ENCODE data around the gene SH3GL1.
A peak's percentile ranks its signal among the peaks of the same experiment; 100 is the strongest.

Gene SH3GL1

DNA sequence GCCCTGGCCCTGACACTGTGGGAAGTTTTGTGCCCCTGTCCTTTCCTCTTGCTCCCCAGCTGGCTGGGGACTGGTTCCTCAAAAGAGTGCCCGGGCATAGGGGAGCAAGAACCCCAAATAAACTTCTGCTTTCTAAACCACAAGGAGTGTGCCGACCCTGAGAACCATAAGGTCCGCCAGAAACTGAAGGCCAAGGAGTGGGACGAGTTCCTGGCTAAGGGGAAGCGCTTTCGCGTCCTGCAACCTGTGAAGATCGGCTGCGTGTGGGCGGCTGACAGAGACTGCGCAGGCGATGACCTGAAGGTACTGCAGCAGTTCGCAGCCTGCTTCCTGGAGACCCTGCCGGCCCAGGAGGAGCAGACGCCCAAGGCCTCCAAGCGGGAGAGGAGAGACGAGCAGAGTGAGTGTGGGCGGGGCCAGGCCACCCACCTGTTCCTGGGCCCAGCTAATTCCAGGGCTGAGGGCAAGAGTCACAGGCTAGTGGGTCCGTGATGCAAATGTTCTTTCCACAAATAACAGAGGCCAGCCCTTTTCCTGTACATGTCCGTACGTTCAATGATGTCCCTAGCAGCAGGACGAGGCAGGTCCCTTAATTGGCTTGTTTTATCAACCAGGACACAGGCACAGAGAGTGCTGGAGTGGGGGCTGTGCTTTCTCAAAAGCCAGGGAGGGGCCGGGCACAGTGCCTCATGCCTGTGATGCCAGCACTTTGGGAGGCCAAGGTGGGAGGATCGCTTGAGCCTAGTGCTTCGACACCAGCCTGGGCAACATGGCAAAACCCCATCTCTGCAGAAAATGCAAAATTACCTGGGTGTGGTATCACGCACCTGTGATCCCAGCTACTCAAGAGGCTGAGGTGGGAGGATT lies 31.7 kb upstream of the SH3GL1 start:
- no peak for DNase-seq

DNA sequence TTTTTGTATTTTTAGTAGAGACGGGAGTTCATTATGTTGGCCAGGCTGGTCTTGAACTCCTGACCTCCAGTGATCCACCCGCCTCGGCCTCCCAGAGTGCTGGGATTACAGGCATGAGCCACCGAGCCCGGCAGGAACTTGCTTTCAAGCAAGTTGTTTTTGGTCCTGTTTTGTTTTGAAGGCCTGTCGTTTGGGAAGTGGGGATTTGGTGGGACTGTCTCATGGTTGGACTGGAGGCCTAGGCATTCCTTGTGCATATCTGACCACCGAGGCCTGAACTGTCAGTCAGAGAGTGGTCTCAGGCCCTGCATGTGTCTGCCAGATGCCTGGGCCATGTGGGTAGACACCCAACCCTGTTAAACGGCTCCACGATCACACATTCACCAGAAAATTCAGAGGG lies 30.9 kb upstream of the SH3GL1 start:
- no peak for DNase-seq

DNA sequence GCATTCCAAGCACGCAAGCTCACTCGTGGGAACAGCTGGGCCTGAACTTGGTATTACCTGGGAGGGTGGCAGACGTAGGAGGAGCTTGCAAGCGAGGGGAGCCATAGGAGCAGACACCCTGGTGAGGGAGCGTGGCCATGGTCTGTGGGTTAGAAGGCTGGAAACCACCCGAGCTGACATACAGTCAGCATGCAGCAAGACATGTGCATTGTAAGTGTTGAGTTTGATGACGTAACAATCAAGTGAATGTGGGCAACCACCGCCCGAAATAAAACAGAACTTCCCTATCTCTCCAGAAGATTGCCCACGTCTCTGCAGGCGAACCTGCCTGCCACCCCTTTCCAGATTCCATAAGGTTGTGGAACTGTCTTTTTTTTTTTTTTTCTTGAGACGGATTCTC lies 30.4 kb upstream of the SH3GL1 start:
- DNase-seq = no peak

DNA sequence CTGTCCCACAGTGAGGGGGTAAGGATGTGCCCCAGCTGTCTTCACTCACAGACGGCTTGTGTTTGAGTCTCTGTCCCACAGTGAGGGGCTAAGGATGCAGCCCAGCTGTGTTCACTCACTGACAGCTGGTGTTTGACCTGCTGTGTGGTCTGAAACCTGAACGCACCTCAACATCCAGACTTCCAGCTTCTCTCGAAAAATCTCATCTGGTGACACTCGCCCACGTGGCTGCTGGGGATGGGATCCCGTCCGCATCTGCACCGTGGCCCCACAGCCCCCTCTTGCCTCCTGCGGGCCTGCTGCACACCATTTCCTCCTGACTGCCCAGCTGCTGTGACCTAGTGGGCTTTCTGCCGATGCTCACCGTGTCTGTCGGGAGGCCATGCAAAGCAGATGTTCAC lies 29.4 kb upstream of the SH3GL1 start:
- DNase-seq = no peak

DNA sequence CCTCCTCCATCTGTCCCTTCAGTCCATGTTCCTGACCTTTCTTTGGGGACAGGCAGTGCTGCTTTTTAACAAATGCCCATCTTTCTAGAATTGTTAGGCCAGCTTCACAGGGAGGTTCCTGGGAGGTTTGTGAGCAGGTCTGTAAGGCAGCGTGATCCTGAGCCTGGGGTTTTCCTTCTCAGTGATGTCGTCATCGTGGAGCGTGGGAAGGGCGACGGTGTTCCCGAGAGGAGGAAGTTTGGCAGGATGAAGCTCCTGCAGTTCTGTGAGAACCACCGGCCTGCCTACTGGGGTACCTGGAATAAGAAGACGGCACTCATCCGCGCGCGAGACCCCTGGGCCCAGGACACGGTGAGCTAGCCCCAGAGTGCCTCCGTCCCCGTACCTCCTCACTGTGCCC lies 28.9 kb upstream of the SH3GL1 start:
- no peak for DNase-seq

DNA sequence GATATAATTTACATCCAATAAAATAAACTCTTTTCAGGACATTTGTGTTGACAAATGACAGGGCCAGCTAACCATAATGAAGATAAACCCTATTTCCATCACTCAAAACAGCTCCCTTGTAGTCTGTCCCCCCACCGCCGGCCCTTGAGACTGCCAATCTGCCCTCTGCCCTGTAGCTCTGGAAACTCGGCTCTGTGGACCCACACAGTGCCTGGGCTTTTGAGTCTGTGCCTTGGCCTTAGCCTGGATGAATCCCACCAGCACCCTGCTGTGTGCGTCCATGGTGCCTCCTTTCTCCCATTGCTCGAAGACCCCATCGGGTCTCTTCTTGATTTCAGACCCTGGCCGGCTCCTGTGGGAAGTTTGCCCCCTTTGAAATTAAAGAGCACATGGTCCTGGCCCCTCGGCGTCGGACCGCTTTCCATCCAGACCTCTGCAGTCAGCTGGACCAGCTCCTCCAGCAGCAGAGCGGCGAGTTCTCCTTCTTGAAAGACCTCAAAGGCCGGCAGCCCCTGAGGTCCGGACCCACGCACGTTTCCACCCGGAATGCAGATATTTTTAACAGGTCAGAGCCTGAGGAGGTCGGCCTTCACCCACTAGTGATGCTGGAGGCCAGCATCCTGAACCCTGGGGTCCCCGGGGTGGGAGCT lies 28.1 kb upstream of the SH3GL1 start:
- DNase-seq = no peak

DNA sequence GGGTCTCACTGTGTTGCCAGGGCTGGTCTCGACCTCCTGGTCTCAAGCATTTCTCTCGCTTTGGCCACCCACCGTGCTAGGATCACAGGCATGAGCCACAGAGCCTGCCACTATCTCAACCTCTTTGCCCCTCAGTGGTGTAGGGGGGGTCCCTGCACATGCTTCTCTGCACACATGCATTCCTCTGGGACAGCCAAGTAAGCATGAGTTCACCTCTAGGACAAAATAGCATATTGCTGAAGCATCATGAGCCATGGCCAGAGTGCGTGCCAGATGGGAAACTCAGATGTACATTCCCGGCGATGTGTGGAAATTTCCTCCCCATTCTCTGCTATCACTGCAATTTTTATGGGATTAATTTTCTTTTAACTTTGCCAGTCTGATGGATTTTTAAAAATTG lies 25.2 kb upstream of the SH3GL1 start:
- DNase-seq = no peak

DNA sequence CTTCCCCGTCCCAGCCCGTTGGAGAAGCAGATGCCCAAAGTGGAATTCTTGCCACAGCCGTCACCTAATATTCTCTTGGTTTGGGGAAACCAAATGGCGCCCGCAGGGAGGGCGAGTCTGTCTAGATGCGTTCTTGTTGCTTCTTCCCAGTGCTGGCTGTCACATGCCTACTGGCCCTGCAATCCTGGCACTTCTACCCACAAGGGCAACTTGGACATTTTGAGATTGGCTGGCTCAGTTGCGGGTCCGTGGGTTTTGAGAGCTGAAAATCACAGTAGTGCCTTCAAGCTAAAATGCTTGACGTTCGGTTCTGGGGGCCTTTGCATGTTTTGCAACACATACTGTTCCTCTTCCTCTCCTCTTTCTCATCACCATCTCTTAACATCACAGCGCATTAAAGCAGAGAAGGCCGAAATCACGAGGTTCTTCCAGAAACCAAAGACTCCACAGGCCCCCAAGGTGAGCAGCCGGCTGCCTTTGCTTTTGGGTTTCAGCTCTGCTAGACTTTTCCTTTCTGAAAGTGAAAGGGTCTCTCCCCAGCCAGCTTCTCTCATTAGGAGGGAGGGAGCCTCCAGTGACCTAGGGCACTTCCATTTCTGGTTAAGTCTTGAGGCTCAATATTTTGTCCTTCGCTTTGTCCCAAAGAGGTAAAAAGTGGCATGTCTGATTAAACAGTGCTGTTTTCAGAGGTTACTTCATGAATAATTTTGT lies 23.2 kb upstream of the SH3GL1 start:
- DNase-seq = no peak

DNA sequence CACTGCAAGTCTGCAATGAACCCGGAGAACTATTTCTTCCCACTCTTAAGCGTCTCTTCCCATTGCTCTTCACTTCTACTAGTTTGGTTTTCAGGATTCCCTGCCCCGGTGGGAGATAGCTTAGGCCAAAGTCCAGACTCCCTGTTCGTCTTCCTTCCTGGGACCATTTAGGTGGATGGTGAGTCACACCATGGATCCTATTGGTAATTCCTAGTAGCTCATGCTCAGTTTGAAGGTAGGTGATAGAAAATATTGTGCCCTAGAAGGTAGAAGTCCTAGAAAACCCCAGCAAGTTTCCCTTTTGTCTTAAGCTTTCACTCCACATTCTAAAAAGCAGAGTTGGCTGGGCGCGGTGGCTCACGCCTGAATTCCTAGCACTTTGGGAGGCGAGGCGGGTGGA lies 15.9 kb upstream of the SH3GL1 start:
- no peak for DNase-seq

DNA sequence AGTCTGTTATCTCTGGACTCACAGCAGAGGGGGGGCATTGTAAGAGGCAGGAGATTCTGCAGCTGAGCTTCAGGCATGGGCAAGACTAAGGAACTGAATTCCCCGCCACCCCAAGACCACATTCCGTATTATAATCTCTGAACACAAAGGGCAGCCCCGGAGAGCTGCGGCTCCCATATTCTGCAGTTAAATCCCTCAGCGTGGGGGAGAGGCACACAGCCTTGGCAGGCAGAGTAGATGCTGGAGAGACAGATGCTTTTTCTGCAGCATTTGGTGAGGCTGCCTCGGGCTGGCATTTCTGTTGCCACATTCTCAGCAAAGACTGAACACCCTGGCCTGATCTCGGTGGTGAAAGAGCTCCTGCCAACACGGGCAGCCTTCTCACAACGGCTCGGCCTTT lies 15.0 kb upstream of the SH3GL1 start:
- DNase-seq = no peak

DNA sequence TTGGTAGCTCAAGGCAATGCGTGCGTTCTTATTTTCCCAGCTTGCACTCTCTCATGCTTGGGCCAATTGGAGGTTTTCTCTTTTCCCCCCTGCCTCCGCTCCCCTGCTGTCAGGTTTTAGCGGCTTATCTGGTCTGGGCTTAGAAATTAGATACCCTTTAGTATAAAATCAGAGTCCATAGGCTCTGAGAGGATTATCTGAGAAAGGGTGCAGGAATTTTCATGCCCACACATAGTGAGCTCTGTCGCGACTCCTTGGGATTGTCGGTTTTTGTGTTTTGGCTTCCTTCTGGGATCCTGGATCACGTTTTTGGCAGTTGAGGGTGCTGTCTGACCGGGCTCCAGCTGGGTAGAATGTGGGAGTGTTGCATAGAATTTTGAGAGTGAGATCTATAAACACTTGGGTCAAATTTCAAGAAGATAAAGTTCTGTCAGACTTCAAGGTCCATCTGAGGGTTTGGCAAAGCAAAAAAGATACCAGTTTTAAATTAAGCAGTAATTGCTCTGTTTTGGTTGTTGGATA lies 14.5 kb upstream of the SH3GL1 start:
- no peak for DNase-seq

DNA sequence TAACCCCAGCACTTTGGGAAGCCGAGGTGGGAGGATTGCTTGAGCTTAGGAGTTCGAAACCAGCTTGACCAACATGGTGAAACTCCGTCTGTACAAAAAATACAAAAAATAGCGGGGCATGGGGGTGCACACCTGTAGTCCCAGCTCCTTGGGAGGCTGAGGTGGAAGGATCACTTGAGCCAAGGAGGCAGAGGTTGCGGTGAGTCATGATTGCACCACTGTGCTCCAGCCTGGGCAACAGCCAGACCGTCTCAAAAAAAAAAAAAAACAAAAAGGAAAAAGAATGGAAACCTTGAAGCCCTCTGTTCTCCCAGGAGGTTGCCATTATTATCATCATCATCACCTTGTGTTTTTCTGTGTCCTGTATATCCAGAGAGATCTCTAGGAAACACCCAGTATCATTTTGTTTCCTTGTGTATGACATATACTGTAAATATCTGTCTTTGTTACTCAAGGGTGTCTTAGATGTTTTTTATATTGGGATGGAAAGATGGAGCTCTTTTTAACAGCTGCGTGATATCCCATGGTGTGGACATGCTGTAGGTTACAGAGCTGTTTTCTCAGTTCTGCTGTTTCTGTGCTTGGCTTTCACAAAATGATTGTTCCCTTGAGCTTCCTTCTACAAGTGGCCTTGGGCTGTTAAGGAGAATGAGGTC lies 13.9 kb upstream of the SH3GL1 start:
- no peak for DNase-seq

DNA sequence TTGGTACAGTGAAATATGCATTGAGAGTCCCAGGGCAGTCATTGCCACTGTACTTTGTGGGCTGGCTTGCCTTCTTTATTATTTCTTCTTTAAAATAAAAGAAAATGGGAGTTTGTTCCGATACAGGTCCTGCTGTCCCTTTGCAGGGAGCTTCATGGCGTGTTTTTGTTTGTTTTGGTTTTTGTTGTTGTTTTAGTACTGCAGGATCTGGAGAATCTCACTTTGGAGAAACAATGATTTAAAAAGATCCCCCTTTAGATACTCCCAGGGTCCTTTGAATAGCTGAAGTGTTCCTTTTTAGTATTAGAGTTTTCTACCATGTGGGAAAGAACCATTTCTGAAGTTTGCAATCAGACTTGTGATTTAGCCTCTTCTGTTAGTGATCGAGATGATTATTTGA lies 13.2 kb upstream of the SH3GL1 start:
- DNase-seq = no peak

DNA sequence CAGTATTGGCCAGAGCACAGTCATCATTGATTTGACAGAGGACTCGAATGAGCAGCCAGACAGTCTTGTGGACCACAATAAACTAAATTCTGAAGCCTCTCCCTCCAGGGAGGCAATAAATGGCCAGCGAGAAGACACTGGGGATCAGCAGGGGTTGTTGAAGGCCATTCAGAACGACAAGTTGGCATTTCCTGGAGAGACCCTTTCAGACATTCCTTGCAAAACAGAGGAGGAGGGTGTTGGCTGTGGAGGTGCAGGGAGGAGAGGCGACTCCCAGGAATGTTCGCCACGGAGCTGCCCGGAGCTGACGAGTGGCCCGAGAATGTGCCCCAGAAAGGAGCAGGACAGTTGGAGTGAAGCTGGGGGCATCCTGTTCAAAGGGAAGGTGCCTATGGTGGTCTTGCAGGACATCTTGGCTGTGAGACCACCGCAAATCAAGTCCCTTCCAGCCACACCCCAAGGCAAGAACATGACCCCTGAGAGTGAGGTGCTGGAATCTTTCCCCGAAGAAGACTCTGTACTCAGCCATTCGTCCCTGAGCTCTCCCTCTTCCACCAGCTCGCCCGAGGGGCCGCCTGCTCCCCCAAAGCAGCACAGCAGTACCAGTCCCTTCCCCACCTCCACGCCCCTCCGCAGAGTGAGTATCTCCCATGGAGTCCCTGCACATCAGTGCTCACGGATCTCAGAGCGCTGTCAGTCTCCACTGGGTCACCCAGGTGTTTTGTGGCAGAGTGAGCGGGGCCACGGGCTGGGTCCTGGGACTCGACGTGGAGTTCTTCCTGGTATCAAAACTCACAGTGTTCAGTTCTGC lies 9.0 kb upstream of the SH3GL1 start:
- DNase-seq = no peak

DNA sequence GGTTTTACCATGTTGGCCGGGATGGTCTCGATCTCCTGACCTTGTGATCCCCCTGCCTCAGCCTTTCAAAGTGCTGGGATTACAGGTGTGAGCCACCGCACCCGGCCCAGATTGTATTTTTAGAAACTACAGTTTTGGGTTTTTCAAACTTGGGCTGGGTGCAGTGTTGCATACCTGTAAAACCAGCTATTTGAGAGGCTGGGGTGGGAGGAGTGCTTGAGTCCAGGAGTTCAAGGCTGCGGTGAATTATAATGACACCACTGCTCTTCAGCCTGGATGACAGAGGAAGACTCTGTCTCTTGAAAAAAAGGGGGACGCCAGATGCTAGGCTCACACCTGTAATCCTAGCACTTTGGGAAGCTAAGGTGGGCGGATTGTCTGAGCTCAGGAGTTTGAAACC lies 6.3 kb upstream of the SH3GL1 start:
- no peak for DNase-seq

DNA sequence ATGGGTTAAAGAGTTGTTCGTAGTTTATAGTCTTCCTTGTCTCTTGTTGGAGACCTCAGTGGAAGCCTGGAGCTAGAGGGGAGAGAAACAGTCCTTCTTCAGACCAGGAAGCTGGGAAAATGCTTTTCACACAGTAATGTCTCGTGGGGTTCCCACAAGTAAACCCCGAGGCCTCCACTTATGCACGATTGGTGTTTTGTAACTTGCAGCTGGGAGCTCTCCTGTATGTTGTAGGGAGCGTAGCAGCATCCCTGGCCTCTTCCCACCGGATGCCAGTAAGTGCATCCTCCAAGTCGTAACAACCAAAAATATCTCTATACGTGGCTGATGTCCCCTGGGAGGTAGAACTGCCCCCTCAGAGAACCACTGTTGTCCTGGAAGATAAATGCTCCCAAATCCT lies 5.6 kb upstream of the SH3GL1 start:
- DNase-seq = no peak

DNA sequence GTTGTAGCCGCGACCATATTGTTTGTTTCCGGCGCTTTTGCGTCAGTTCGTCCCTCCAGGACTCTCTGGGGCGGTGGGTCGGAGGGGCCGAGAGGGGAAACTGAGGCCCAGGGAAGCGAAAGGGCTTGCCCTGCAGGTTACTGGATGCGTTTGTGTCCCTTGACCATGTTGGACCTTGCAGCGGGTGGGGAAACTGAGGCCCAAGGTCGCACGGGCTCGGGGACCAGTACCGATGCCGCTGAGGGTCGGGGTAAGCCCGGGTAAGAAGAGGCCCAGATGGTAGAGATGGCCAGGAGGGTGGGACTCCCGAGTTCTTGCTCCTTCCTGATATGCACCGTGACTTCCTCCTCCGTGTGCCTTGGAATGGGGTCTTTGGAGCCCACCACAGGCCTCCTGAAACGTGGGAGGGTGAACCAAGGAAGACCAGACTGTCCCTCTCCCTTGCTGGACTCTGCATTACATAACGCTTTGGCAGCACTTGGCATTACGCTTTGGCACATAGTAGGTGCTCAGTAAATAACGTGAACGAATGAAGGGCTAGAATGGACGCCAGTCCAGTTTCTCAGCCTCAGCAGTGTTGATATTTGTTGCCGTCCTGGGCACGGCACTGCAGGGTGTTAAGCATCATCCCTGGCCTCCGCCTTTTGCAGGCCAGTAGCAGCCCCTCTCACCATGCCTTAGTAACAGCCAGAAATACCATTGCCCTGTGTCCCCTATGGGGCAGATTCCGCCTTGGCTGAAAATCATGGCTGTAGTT lies 2.8 kb upstream of the SH3GL1 start:
- DNase-seq = no peak

DNA sequence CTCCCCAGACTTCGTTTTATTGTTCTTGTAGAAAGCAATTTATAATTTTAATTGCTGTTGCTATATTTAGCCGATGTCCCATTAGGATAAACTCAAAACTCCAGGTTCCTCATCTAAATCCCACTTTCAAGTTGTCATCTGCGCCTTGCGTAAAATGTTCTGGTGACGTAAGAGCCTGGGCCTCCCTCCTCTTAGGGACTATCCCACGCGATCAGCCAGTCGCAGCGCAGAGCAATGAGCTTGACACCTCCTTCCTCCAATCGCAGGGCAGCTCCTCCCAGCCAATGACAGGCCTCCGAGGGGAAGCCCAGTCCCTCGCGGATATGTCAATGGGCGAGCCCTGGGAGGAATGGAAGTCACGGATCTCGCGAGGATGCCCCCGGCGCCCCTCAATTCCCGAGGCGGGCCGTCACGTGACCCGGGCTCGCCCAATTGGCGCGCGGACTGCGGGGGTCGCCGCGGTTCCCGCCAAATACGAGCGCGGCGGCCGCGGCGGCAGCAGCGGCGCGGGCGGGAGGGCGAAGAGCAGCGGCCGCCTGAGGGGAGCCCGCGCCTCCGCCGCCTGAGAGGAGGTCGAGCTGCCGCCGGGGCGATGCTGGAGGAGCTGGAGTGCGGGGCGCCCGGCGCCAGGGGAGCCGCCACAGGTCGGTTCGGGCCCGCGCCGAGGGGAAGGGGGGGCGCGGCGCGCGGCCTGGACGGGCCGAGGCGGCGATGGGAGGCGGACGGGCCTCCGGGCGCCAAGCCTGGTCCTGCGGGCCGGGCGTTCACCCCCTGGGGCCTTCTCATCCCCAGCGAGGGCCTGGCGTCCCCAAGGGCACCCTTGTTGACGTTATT lies 2.0 kb upstream of the SH3GL1 start, which contains the start of gene CHAF1A:
TSS of gene CHAF1A (plus strand) at position 470 of the 834 bp plus-strand sequence. CDS start at position 593, 123 bp downstream.
- peak; percentile 95 for DNase-seq

DNA sequence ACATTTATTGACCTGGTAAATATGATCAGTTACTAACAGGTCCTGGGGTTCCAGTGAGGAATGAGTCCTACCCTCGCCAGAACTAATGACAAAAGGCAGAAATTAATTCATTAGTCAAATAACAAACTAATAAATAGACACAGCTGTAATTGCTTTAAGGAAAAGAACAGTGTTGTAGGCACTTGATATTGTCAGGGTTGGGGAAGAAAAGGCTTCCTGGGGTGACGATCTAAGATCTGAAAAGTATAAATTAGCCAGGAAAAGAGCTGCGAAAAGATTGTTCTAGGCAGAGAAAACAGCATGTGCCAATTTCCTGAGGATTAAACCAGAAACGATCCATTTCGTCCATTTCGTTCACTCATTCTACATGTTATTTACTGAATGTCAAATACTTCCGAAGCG lies 1.4 kb upstream of the SH3GL1 start:
- no peak for DNase-seq

DNA sequence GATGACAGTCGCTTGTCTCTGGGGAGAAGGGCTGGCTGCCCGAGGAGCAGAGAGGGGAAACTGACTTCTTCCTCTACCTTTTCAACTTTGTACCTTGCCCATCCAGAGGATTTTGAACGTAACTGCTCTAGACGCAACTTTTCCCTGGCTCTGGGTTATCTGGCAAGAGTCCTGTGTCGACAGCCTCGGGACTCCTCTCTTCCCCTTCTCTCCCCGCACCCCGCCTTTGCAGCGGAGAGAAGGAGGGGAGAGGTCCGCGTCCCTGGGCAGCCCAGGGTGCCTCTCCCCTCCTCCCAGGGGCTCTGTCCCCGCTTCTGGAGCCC lies 574 bp downstream of the SH3GL1 start:
- DNase-seq = no peak
